GM18526 (cell line): ENCODE measurements around the gene GRM4.

Experiments
- POLR2A ChIP-seq: IDR thresholded peaks from 3 replicates; pipeline ENCODE4 v1.6.1; 2011; ENCODE audit not compliant: insufficient read length; ENCODE audit errors: extremely low read depth

Gene GRM4

DNA sequence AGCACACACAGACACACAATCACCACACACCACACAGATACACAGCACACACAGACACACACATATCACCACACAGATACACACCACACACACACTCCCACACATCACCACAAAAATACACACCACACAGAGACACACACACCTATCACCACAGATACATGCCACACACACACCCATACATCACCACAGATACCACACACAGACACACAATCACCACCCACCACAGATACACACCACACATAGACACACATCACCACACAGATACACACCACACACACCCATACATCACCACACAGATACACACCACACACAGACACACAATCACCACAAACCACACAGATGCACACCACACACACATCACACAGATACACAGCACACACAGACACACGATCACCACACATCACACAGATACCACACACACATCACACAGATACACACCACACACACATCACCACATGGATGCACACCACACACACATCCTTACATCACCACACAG lies 74.0 kb downstream of the GRM4 start:
- no peak for TF ChIP-seq POLR2A

DNA sequence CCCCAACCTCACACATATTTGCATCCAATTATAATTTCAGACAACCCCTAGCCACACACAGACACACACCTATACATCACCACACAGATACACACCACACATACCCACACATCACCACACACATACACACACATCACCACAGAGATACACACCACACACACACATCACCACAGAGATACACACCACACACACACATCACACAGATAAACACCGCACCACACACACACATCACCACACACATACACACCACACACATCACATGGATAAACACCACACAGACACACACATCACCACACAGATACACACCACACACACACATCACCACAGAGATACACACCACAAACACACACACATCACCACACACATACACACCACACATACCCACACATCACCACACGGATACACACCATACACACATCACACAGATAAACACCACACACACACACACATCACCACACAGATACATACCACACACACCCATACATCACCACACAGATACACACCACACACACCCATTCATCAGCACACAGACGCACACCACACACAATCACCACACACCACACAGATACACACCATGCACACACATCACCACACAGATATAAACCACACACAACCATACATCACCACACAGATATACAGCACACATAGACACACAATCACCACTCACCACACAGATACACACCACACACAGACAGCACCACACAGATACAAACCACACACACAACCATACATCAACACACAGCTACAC lies 74.6 kb downstream of the GRM4 start:
- no peak for TF ChIP-seq POLR2A

DNA sequence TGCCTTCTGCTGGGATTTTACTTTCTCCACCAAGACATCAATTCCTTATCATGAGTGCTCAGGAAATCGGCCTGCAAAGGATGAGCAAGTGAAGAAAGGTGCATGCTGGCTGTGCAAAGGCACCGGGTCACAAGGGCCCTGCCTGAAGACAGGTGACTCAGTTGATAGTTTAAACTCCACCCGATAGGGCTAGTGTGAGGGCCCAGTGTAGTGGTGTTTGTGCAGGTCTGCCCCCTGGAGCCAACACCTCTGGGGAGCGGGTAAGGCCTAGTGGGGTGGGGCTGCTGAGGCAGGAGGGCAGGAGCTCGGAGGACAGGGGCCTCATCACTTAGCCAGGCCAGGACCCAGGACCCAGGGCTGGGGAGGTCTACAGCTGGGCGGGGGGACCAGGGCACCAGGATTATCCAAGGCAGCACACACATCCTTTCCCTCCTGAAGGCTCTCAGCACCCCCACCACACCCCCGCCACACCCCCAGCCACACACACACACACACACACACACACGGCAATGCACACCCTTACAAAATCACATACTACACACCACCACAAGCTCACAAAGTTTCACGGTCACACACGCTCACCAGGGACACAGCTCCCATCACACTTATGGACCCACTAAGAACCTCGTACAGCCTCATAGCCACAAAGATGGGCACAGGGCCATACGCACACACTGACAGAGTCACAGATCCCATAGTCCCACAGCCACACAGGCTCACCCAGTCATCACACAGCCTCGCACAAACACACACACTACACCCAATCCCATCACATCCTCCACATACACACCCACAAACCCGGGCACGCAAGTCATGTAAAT lies 75.4 kb downstream of the GRM4 start:
- no peak for TF ChIP-seq POLR2A

DNA sequence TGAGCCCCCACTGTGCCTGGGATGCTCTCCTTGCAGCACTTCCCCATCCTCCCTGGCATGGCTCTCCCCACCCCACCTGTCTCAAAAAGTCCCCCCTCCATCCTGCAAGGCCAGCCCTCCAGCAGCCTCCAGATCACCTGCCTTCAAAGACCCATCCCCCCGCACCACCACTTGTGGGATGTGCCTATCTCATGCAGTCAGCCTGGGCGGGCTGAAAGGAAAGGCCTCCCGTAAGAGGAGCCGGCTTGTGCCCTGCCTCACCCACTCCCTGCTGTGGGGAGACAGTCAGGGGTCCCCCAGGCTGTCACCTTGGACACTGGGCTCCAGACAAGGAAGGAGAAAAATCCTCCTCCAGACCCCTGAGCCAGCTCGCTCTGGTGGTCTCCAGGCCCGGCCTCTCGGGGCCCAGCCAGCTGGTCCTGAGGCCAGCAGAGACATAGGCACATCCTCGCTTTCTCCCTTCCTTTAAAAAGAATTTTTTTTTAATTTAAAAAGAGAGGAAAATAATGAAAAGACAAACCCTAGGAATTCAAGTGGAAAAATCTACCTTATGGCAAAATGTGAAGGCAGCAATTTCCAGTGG lies 77.3 kb downstream of the GRM4 start:
- no peak for TF ChIP-seq POLR2A

DNA sequence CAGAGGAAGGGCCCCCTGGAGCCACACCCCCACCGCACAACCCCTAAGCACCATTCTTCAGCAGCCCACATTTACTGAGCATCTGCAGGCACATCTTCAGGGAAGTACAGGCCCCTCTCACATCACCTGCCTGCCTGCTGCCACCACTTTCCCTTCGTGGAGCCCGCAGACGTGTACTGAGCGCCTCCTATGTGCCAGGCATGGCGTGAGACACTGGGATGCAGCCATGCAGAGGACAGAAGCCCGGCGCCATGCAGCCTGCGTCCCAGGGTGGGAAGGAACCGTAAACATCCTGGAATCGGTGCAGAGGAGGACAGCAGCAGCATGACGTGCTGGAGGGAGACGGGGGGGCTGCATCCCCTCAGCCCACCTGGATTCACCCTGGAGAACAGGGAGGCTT lies 78.1 kb downstream of the GRM4 start:
- no peak for TF ChIP-seq POLR2A

DNA sequence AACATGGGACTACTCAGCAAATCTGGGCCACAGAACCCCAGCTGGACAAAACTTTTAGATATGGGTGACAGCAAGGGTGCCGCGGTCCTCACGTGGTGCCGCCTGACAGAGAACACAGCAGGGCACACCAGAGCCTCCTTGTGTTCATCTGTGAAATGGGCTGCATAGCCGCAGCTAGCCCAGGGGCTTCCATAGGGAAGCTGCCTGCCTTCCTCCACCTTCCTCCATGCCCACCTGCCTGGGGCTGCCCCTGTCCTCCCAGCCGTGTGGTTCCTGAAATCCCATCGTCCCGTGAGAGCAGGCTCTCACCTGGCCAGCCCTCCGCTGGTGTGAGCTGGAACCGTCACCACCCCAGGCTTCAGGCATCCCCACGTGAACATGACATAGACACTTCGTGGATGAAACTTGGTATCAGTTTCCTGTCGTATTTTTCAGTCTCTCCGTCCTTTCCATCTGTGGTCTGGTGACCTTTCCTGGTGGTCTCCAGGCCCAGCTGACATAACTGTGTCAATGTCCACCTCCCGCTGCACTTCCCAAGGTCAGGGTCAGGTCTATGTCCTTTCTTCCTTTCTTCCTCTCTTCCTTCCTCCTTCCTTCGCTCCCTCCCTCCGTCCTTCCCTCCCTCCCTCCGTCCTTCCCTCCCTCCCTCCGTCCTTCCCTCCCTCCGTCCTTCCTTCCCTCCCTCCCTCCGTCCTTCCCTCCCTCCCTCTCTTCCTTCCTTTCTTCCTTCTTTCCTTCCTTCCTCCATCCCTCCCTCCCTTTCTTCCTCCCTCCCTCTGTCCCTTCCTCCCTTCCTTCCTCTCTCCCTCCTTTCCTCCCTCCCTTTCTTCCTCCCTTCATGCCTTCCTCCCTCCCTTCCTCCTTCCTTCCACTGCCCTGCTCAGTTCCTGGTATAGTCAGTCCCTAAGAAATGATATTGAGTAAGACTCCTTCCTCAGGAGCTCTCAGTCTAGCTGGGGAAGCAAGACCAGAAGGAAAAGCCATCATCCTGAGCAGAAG lies 78.8 kb downstream of the GRM4 start:
- no peak for TF ChIP-seq POLR2A

DNA sequence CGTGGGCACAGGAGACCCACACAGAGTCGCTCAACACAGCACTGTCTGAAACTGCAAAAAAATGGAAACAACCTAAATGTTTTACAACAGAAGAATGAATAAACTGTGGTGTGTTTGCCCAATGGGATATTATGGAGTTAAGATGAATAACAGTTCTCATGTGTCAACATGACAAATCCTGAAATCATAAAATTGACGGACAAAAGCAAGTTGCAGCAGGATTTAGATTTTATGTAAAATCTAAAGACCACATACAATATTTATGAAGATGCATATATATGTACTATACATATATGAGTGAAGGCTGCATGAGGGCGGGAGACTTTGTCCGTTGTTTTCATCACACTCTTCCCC lies 79.7 kb downstream of the GRM4 start:
- no peak for TF ChIP-seq POLR2A

DNA sequence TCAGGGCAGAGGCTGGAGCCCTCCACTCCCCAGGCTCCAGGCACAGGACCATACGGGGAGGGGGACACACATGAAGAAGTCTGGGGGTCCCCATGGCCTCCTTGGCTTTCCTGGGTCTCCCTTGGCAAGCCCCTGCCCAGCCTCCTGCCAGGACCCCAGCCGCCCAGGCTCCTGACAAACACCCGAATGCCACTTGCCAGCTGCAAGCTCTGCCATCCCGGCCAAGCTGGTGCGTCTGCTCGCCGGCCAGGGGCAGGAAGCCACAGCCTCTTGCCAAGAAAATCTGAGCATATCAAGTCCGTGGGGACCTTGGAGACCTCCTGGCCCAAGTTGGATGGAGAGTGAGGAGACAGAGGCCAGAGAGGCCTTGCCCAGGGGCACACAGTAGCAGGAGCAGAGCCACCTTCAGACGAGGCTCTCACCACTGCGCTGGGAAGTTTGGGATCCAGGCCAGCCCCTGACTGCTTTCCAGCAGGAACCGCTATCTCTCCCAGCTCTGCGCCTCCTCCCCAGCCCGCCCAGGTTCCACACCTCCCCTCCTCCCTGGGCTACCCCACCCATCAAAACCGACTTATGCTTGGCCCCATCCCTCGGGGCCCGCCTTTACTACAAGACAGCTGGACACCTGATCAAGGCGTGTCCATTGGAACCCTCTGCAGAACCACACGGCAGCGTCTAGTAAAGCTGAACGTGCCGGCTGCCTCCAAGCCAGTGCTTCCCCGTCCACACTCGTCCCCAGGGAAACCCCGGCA lies 80.2 kb downstream of the GRM4 start:
- no peak for TF ChIP-seq POLR2A

DNA sequence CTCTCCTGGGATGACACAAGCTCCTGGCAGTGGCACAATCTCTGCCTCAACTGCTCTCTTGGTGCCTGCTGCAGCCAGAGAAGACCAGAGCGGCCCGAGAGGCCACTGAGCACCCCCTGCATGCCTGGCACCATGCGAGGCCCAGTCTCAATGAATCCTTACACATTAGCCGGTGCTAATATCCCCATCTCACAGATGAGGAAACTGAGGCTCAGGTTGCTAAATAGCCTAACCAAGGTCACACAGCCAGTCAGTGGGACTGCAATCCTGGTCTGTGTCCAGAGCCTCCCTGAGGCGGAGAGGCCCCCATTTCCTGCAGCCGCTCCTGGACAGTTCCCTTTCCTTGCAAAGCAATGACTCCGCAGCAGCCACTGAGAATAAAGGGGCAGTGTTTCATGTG lies 81.2 kb downstream of the GRM4 start:
- TF ChIP-seq POLR2A, result no peak

DNA sequence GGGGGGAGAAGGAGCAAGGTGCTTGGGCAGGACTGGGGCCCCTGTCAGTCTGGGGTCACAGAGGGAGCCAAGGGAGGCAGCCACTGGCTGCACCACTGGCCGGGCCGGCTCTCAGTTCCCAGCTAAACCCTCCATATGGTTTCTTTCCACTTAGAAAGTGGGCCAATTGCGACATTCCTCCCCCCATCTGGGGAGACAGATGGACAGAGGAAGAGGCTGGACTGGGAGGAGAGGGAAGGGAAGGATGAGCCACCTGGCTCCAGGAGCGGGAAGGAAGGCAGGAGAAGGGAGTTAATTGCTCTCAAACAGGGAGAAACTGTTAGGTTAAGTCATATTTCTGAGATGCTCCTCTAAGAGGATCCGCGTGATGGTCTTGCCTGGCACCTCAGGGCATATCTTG lies 82.2 kb downstream of the GRM4 start:
- TF ChIP-seq POLR2A, result no peak

DNA sequence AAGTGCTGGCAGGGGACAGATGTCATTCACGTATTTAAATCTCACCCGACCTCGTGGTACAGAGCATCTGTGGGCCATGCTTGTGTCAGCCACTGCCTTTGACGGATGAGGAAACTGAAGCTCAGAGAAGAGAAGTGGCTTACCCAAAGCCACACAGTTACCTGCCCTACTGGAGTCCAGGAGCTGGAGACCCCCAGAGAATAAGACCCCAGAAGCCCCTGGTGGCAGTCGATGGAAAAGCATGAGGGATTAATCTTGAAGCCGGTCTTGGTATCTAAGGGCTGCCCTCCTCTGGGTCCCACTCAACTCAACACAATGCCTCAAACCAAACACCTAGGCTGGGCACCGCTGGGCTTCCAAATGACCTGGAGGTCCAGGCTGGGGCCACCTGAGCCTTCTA lies 83.1 kb downstream of the GRM4 start:
- TF ChIP-seq POLR2A, result no peak

DNA sequence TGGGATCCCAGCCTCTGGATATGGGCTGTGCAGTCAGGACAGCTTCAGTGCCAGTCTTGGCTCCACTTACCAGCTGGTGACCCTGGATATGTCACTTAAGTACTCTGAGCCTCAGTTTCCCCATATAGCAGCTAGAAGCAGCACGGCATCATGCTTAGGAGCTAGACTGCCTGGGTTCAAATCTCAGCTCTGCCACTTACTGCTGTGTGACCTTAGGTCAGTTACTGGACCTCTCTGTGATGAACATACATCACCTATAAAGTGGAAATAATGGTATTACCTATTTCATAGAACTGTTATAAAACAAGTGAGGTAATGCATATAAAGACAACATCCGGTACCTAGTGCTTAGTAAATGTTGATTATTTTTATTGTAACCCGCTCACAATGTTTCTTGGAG lies 83.7 kb downstream of the GRM4 start:
- TF ChIP-seq POLR2A, result no peak

DNA sequence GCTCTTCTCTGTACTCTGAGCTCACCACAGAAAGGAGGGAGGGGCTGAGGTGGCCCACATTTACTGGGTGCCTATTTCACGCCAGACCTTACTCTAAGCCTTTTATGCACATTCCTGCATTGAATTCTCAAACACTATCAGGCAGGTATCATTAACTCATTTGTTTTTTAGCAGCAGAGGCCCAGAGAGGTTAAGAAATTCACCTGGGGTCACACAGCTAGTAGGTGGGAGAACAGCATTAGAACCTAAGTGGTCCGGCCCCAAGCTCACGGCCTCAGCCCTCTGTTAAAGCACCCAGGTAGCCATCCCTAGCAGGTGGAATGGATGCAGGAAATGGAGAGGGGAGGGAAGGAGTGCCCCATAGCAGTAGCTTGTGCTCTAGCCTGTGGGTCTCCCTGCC lies 84.5 kb downstream of the GRM4 start:
- no peak for TF ChIP-seq POLR2A

DNA sequence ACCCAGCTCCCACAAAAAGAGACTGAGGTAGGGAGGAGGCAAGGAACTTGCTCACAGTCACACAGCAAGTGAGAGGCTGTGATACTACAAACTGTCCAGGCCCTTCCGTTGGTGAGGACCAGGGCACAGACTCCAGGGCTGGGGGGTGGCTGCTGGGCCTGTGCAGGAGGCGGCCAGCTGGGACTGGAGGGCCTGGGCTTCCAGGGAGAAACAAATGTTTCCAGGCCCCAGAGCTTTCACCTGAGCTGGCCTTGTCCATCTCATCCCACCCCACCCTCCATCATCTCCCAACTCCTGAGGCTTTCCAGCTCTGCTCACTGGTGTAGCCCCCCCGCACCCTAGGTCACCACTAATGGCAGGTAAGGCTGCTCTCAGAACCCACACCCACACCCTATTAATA lies 86.0 kb downstream of the GRM4 start:
- TF ChIP-seq POLR2A, result no peak
